ENCODE results near the gene NUBP2.
A peak's percentile ranks its signal among the peaks of the same experiment; 100 is the strongest.

The NUBP2 gene

GRCh38 chr16:1759511-1759910 is 23.2 kb upstream of the NUBP2 start:
- no peak for DNase-seq

GRCh38 chr16:1760911-1761310 is 21.8 kb upstream of the NUBP2 start:
- DNase-seq: peak; percentile 40

GRCh38 chr16:1761751-1762150 is 21.0 kb upstream of the NUBP2 start:
- DNase-seq: no peak

GRCh38 chr16:1762196-1762878 is 20.4 kb upstream of the NUBP2 start:
- DNase-seq: no peak

GRCh38 chr16:1762879-1763520 is 19.8 kb upstream of the NUBP2 start:
- DNase-seq: no peak

GRCh38 chr16:1763521-1764511 is 18.9 kb upstream of the NUBP2 start:
- DNase-seq: peak; percentile 61

- no peak for DNase-seq
These were observed 17.8 kb upstream of the NUBP2 start for GRCh38 chr16:1764971-1765370.

- no peak for DNase-seq
These were observed 16.9 kb upstream of the NUBP2 start for GRCh38 chr16:1765826-1766225.

- DNase-seq: no peak
These were observed 16.5 kb upstream of the NUBP2 start for GRCh38 chr16:1766231-1766630.

GRCh38 chr16:1766701-1767100 is 16.1 kb upstream of the NUBP2 start:
- no peak for DNase-seq

- no peak for DNase-seq
These were observed 15.4 kb upstream of the NUBP2 start for GRCh38 chr16:1767116-1767994.

GRCh38 chr16:1768061-1768766 is 14.5 kb upstream of the NUBP2 start:
- DNase-seq: no peak

- peak; percentile 45 for DNase-seq
These were observed 13.9 kb upstream of the NUBP2 start for GRCh38 chr16:1768767-1769401.

- peak; percentile 46 for DNase-seq
These were observed 13.1 kb upstream of the NUBP2 start for GRCh38 chr16:1769402-1770300.

GRCh38 chr16:1770328-1771187 is 12.2 kb upstream of the NUBP2 start:
- peak; percentile 60 for DNase-seq

GRCh38 chr16:1771188-1771863 is 11.4 kb upstream of the NUBP2 start, which contains the start of gene NME3:
Gene NME3 (minus strand): TSS chr16:1771543. CDS start chr16:1771534, 9 bp downstream.
- peak; percentile 87 for DNase-seq

GRCh38 chr16:1771864-1772361 is 10.8 kb upstream of the NUBP2 start:
- peak; percentile 45 for DNase-seq

GRCh38 chr16:1772362-1772907 is 10.3 kb upstream of the NUBP2 start, which contains the start of gene EME2:
Gene EME2 (plus strand): TSS chr16:1772810. CDS start chr16:1773228, 418 bp downstream.
- no peak for DNase-seq
